Cardiac muscle cell (in vitro differentiated cells and primary cell): ENCODE results near the gene CACNA2D1. TPM values are rescaled to one million over a fixed set of nuclear protein-coding genes. Genes with fewer than 3 reads are reported as not detected.
A peak's percentile ranks its signal among the peaks of the same experiment; 100 is the strongest.

Source experiments
- DNase-seq, 2 donors: peaks; one replicate each; pipeline versions ENCODE4 v3.0.0 to v3.0.0-alpha.2; 2010 to 2017; ENCODE audit warnings: low read depth in 1 of 2, low spot score in 1 of 2
- H3K27ac ChIP-seq: fragments of 200-600 bp; sonication (generic); 2 replicates; pipeline ENCODE4 v1.5.1; 2016
- H3K27me3 ChIP-seq: fragments of 200-600 bp; sonication (generic); 2 replicates; pipeline ENCODE4 v1.6.0; 2016; ENCODE audit warnings: control low read depth
- H3K36me3 ChIP-seq: fragments of 200-600 bp; sonication (generic); 2 replicates; pipeline ENCODE4 v1.5.1; 2016; ENCODE audit warnings: control low read depth
- H3K4me1 ChIP-seq: fragments of 200-600 bp; sonication (generic); 2 replicates; pipeline ENCODE4 v1.8.1; 2017; ENCODE audit warnings: low read depth, mild to moderate bottlenecking, mixed run types
- H3K4me3 ChIP-seq: fragments of 200-600 bp; sonication (generic); 2 replicates; pipeline ENCODE4 v1.5.1; 2016; ENCODE audit warnings: mild to moderate bottlenecking
- H3K9me3 ChIP-seq: fragments of 200-600 bp; sonication (generic); 2 replicates; pipeline ENCODE4 v1.5.1; 2017; ENCODE audit warnings: low read depth, mild to moderate bottlenecking, control low read depth
- polyA plus RNA-seq: library from polyadenylated mRNA; unstranded; fragments of >200 nt; fragmentation: Nextera tagmentation; extraction: Ambion mirVana; gene quantifications from 2 replicates; pipeline ENCODE4 v1.2.1, GENCODE V29; 2016
- total RNA-seq: library from RNA; depleted of rRNA; stranded (reverse); fragments of >200 nt; gene quantifications from 2 replicates; pipeline ENCODE4 v1.2.3, GENCODE V29; 2016
- TF ChIP-seq, protein P1 (sequence below): IDR thresholded peaks from 2 replicates; pipeline ENCODE4 v1.5.1; 2012; ENCODE audit warnings: low read depth, mild to moderate bottlenecking, low read length

Gene CACNA2D1
- total and polyA plus RNA-seq, 2 experiments from 2014 or later = 4.5 to 20.3 TPM

GRCh38 chr7:82131215-82131614 lies 312.4 kb downstream of the CACNA2D1 start:
- no peaks in the 10 kb centered on the region for H3K4me1 ChIP-seq
- TF ChIP-seq, protein P1, sequence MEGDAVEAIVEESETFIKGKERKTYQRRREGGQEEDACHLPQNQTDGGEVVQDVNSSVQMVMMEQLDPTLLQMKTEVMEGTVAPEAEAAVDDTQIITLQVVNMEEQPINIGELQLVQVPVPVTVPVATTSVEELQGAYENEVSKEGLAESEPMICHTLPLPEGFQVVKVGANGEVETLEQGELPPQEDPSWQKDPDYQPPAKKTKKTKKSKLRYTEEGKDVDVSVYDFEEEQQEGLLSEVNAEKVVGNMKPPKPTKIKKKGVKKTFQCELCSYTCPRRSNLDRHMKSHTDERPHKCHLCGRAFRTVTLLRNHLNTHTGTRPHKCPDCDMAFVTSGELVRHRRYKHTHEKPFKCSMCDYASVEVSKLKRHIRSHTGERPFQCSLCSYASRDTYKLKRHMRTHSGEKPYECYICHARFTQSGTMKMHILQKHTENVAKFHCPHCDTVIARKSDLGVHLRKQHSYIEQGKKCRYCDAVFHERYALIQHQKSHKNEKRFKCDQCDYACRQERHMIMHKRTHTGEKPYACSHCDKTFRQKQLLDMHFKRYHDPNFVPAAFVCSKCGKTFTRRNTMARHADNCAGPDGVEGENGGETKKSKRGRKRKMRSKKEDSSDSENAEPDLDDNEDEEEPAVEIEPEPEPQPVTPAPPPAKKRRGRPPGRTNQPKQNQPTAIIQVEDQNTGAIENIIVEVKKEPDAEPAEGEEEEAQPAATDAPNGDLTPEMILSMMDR = no peak
- H3K36me3 ChIP-seq = no peaks in the 10 kb centered on the region
- H3K27ac ChIP-seq = no peak overlapping the region
- H3K4me3 ChIP-seq = no peak overlapping the region
- H3K27me3 ChIP-seq = no peaks in the 10 kb centered on the region
- DNase-seq = no peak
- H3K9me3 ChIP-seq = no peaks in the 10 kb centered on the region

DNA sequence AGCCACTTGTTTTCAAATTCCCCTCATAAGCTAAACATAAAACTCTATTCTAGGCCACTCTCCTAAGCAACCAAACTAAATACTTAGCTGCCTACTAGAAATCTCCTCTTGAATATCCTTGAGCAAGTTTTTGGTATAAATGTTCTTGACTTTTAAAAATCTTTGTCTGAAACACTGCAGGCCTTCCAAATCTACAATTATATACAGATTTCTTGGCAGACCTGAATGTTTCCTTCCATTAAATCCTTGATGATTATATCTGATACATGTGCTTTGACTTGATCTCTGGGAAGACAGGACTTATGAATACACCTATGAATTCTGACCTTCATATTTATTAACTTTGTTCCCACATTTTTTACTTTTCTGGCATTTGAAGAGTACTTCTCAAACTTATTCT lies 314.5 kb downstream of the CACNA2D1 start:
- no peaks in the 10 kb centered on the region for H3K9me3 ChIP-seq
- TF ChIP-seq, protein P1 = no peak
- H3K4me3 ChIP-seq = no peak overlapping the region

GRCh38 chr7:82128546-82128945 lies 315.0 kb downstream of the CACNA2D1 start:
- no peak for DNase-seq
- no peak overlapping the region for H3K4me3 ChIP-seq
- no peaks in the 10 kb centered on the region for H3K9me3 ChIP-seq
- TF ChIP-seq, protein P1 = no peak
- H3K4me1 ChIP-seq = no peaks in the 10 kb centered on the region
- no peaks in the 10 kb centered on the region for H3K36me3 ChIP-seq
- no peaks in the 10 kb centered on the region for H3K27me3 ChIP-seq
- no peak overlapping the region for H3K27ac ChIP-seq

More for the DNA sequence above, 314.5 kb downstream of the CACNA2D1 start:
- H3K27me3 ChIP-seq = no peaks in the 10 kb centered on the region
- no peaks in the 10 kb centered on the region for H3K36me3 ChIP-seq
- DNase-seq = no peak
- H3K4me1 ChIP-seq = no peaks in the 10 kb centered on the region
- no peak overlapping the region for H3K27ac ChIP-seq

DNA sequence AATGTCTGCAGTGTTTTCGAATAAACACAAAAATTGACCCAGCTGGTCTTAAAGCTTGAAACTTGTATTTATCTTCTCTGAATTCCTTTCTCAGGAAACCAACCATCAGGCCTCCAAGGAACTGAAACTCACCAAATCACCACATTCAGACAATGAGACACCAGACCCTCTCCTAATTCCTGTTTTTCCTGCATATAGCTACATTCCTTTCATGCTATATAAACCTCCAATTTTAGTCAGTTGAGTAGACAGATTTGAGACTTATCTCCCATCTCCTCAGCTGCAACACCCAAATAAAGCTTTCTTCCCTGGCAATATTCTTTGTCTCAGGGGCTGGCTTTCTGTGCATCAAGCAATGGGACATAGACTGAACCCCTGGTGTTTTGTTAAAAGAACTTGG lies 317.0 kb downstream of the CACNA2D1 start:
- Histone ChIP-seq H3K4me3 (no peak overlapping the region), H3K27ac (no peak overlapping the region), H3K9me3 (no peaks in the 10 kb centered on the region), H3K4me1 (no peaks in the 10 kb centered on the region), H3K36me3 (no peaks in the 10 kb centered on the region), H3K27me3 (no peaks in the 10 kb centered on the region)
- TF ChIP-seq, protein P1 = no peak
- peak in 1 of 2 donors; percentile 11 for DNase-seq

GRCh38 chr7:82124445-82124844 lies 319.1 kb downstream of the CACNA2D1 start:
- no peak overlapping the region for H3K27ac ChIP-seq
- no peaks in the 10 kb centered on the region for H3K27me3 ChIP-seq
- TF ChIP-seq, protein P1 = no peak
- H3K4me1 ChIP-seq = no peaks in the 10 kb centered on the region
- no peaks in the 10 kb centered on the region for H3K36me3 ChIP-seq
- no peak overlapping the region for H3K4me3 ChIP-seq
- no peaks in the 10 kb centered on the region for H3K9me3 ChIP-seq
- DNase-seq = no peak

GRCh38 chr7:82122275-82122674 lies 321.3 kb downstream of the CACNA2D1 start:
- DNase-seq = no peak
- H3K9me3 ChIP-seq = no peaks in the 10 kb centered on the region
- no peaks in the 10 kb centered on the region for H3K4me1 ChIP-seq
- H3K27ac ChIP-seq = no peak overlapping the region
- TF ChIP-seq, protein P1 = no peak
- no peaks in the 10 kb centered on the region for H3K36me3 ChIP-seq
- no peaks in the 10 kb centered on the region for H3K27me3 ChIP-seq
- no peak overlapping the region for H3K4me3 ChIP-seq
